Naive B cell (primary cell): Measurements from ENCODE around the gene NTM. TPM values are rescaled to one million over a fixed set of nuclear protein-coding genes. Genes with fewer than 3 reads are reported as not detected.
A peak's percentile ranks its signal among the peaks of the same experiment; 100 is the strongest.
"Not testable (repeated sequence)": the region's sequence is repeated elsewhere in the genome, so short reads cannot be mapped to it uniquely, and the experiment has no call there.

Experiments used
- ATAC-seq, 2 donors: fragments of 150-1000 bp; cut with Tn5 transposase; 2 replicates each; pipeline ENCODE4 v1.10.0; 2021; ENCODE audit warnings: low read depth in 2 of 2, mild to moderate bottlenecking in 2 of 2, moderate library complexity in 2 of 2
- DNase-seq: peaks from one replicate; pipeline ENCODE4 v3.0.0; 2022
- H3K27ac Mint-ChIP-seq, 6 donors: one replicate each; pipeline ENCODE4 v1.8.0; 2020 to 2022; ENCODE audit warnings: mild to moderate bottlenecking in 6 of 6, mixed read lengths in 6 of 6, moderate library complexity in 5 of 6, inconsistent platforms in 2 of 6
- H3K27me3 Mint-ChIP-seq, 3 donors: one replicate each; pipeline ENCODE4 v1.8.0; 2021 to 2022; ENCODE audit warnings: mixed read lengths in 3 of 3, mild to moderate bottlenecking in 1 of 3
- H3K36me3 Mint-ChIP-seq, 2 donors: one replicate each; pipeline ENCODE4 v1.8.0; 2020 to 2022; ENCODE audit warnings: mixed read lengths in 2 of 2, inconsistent platforms in 1 of 2, mild to moderate bottlenecking in 1 of 2
- H3K4me1 Mint-ChIP-seq, 3 donors: one replicate each; pipeline ENCODE4 v1.8.0; 2020 to 2022; ENCODE audit warnings: mixed read lengths in 3 of 3, inconsistent platforms in 1 of 3, mild to moderate bottlenecking in 1 of 3, moderate library complexity in 1 of 3
- H3K4me3 Mint-ChIP-seq, 8 donors: one replicate each; pipeline ENCODE4 v1.8.0; 2020 to 2022; ENCODE audit warnings: mild to moderate bottlenecking in 8 of 8, mixed read lengths in 8 of 8, moderate library complexity in 8 of 8, inconsistent platforms in 2 of 8
- H3K9me3 Mint-ChIP-seq, 7 donors: one replicate each; pipeline ENCODE4 v1.8.0; 2020 to 2022; ENCODE audit warnings: mixed read lengths in 7 of 7, mild to moderate bottlenecking in 5 of 7, inconsistent platforms in 2 of 7, moderate library complexity in 1 of 7
- polyA plus RNA-seq, 6 donors: library from polyadenylated mRNA; unstranded; fragments of 300-500 nt; fragmentation: Illumina TruSeq; gene quantifications; one replicate each; pipeline ENCODE4 v1.2.3, GENCODE V29; 2021; ENCODE audit warnings: low read depth in 6 of 6

NTM gene
- polyA plus RNA-seq, 6 donors from 2014 or later: not detected

GRCh38 chr11:132312701-132313111, 942.3 kb downstream of the NTM start:
- ATAC-seq (no peak), DNase-seq (no peak)
- H3K9me3 Mint-ChIP-seq: peaks cover 0 to 4% (median 0%) of the 10 kb centered on the region in 7 donors
- no peaks in the 10 kb centered on the region for H3K4me1 Mint-ChIP-seq
- no peak overlapping the region for H3K4me3 Mint-ChIP-seq
- no peaks in the 10 kb centered on the region for H3K36me3 Mint-ChIP-seq
- no peaks in the 10 kb centered on the region for H3K27me3 Mint-ChIP-seq
- no peak overlapping the region for H3K27ac Mint-ChIP-seq

GRCh38 chr11:132314911-132315455, 944.6 kb downstream of the NTM start:
- Mint-ChIP-seq H3K9me3 (peaks cover 0 to 12% (median 9%) of the 10 kb centered on the region in 7 donors), H3K36me3 (no peaks in the 10 kb centered on the region), H3K4me1 (no peaks in the 10 kb centered on the region), H3K27ac (no peak overlapping the region), H3K27me3 (no peaks in the 10 kb centered on the region), H3K4me3 (no peak overlapping the region)
- DNase-seq: no peak
- ATAC-seq: no peak

- no peak for DNase-seq
- no peaks in the 10 kb centered on the region for H3K4me1 Mint-ChIP-seq
- no peak overlapping the region for H3K27ac Mint-ChIP-seq
- peaks cover 0 to 12% (median 9%) of the 10 kb centered on the region in 7 donors for H3K9me3 Mint-ChIP-seq
- ATAC-seq: no peak
- no peaks in the 10 kb centered on the region for H3K36me3 Mint-ChIP-seq
- no peaks in the 10 kb centered on the region for H3K27me3 Mint-ChIP-seq
- no peak overlapping the region for H3K4me3 Mint-ChIP-seq
Measured at GRCh38 chr11:132315696-132316095, 945.3 kb downstream of the NTM start.

GRCh38 chr11:132318421-132319157, 948.2 kb downstream of the NTM start:
- Mint-ChIP-seq H3K4me1 (no peaks in the 10 kb centered on the region), H3K9me3 (peaks cover 0 to 12% (median 9%) of the 10 kb centered on the region in 7 donors), H3K27ac (no peak overlapping the region), H3K36me3 (no peaks in the 10 kb centered on the region), H3K4me3 (no peak overlapping the region), H3K27me3 (no peaks in the 10 kb centered on the region)
- ATAC-seq: no peak
- DNase-seq: no peak

GRCh38 chr11:132319419-132319818, 949.0 kb downstream of the NTM start:
- not testable (repeated sequence) for DNase-seq

GRCh38 chr11:132330515-132330914, 960.1 kb downstream of the NTM start:
- H3K4me3 Mint-ChIP-seq: no peak overlapping the region
- H3K36me3 Mint-ChIP-seq: no peaks in the 10 kb centered on the region
- ATAC-seq (no peak), DNase-seq (no peak)
- H3K4me1 Mint-ChIP-seq: no peaks in the 10 kb centered on the region
- H3K27ac Mint-ChIP-seq: no peak overlapping the region
- peaks cover 0 to 14% (median 6%) of the 10 kb centered on the region in 7 donors for H3K9me3 Mint-ChIP-seq
- H3K27me3 Mint-ChIP-seq: no peaks in the 10 kb centered on the region

More at GRCh38 chr11:132319419-132319818, 949.0 kb downstream of the NTM start:
- not testable (repeated sequence) for H3K4me3 Mint-ChIP-seq, H3K36me3 Mint-ChIP-seq, ATAC-seq, H3K27ac Mint-ChIP-seq, H3K4me1 Mint-ChIP-seq, H3K27me3 Mint-ChIP-seq
- peaks cover 0 to 12% (median 9%) of the 10 kb centered on the region in 7 donors for H3K9me3 Mint-ChIP-seq

GRCh38 chr11:132332521-132332920, 962.1 kb downstream of the NTM start:
- no peak for ATAC-seq
- no peak overlapping the region for H3K27ac Mint-ChIP-seq
- peak overlapping the region in 1 of 8 donors; percentile 50 for H3K4me3 Mint-ChIP-seq
- H3K36me3 Mint-ChIP-seq: no peaks in the 10 kb centered on the region
- no peak for DNase-seq
- H3K9me3 Mint-ChIP-seq: peaks cover 0 to 14% (median 6%) of the 10 kb centered on the region in 7 donors
- no peaks in the 10 kb centered on the region for H3K4me1 Mint-ChIP-seq
- H3K27me3 Mint-ChIP-seq: no peaks in the 10 kb centered on the region

GRCh38 chr11:132334769-132335280, 964.4 kb downstream of the NTM start:
- no peak overlapping the region for H3K27ac Mint-ChIP-seq
- H3K4me1 Mint-ChIP-seq: no peaks in the 10 kb centered on the region
- H3K36me3 Mint-ChIP-seq: no peaks in the 10 kb centered on the region
- H3K9me3 Mint-ChIP-seq: peaks cover 0 to 18% (median 5%) of the 10 kb centered on the region in 7 donors
- DNase-seq: no peak
- ATAC-seq: no peak
- H3K4me3 Mint-ChIP-seq: no peak overlapping the region
- no peaks in the 10 kb centered on the region for H3K27me3 Mint-ChIP-seq

GRCh38 chr11:132335311-132335710, 964.9 kb downstream of the NTM start:
- H3K27ac Mint-ChIP-seq: no peak overlapping the region
- no peaks in the 10 kb centered on the region for H3K27me3 Mint-ChIP-seq
- ATAC-seq (no peak), DNase-seq (no peak)
- no peaks in the 10 kb centered on the region for H3K36me3 Mint-ChIP-seq
- no peaks in the 10 kb centered on the region for H3K4me1 Mint-ChIP-seq
- peaks cover 0 to 15% (median 3%) of the 10 kb centered on the region in 7 donors for H3K9me3 Mint-ChIP-seq
- no peak overlapping the region for H3K4me3 Mint-ChIP-seq

- Mint-ChIP-seq H3K27ac (peak overlapping the region in 1 of 6 donors; percentile 15), H3K9me3 (peaks cover 0 to 4% (median 0%) of the 10 kb centered on the region in 7 donors), H3K27me3 (no peaks in the 10 kb centered on the region), H3K36me3 (no peaks in the 10 kb centered on the region), H3K4me1 (no peaks in the 10 kb centered on the region), H3K4me3 (no peak overlapping the region)
- ATAC-seq: no peak
- no peak for DNase-seq
Measured at GRCh38 chr11:132336781-132337535, 966.5 kb downstream of the NTM start.

- DNase-seq: no peak
- no peaks in the 10 kb centered on the region for H3K36me3 Mint-ChIP-seq
- H3K4me1 Mint-ChIP-seq: no peaks in the 10 kb centered on the region
- H3K27me3 Mint-ChIP-seq: no peaks in the 10 kb centered on the region
- peak overlapping the region in 1 of 8 donors; percentile 41 for H3K4me3 Mint-ChIP-seq
- no peak overlapping the region for H3K27ac Mint-ChIP-seq
- peaks cover 0 to 7% (median 0%) of the 10 kb centered on the region in 7 donors for H3K9me3 Mint-ChIP-seq
- ATAC-seq: no peak
Measured at GRCh38 chr11:132337819-132338416, 967.5 kb downstream of the NTM start.

- Mint-ChIP-seq H3K9me3 (peaks cover 0 to 7% (median 0%) of the 10 kb centered on the region in 7 donors), H3K4me3 (no peak overlapping the region), H3K27ac (no peak overlapping the region), H3K36me3 (no peaks in the 10 kb centered on the region), H3K4me1 (no peaks in the 10 kb centered on the region), H3K27me3 (no peaks in the 10 kb centered on the region)
- no peak for DNase-seq
- ATAC-seq: no peak
Measured at GRCh38 chr11:132342408-132342807, 972.0 kb downstream of the NTM start.

GRCh38 chr11:132343445-132344175, 973.2 kb downstream of the NTM start:
- Mint-ChIP-seq H3K9me3 (peaks cover 0 to 10% (median 0%) of the 10 kb centered on the region in 7 donors), H3K27ac (no peak overlapping the region), H3K4me3 (no peak overlapping the region), H3K27me3 (no peaks in the 10 kb centered on the region), H3K4me1 (no peaks in the 10 kb centered on the region), H3K36me3 (no peaks in the 10 kb centered on the region)
- no peak for ATAC-seq
- DNase-seq: no peak
